Colonic mucosa (tissue), 4 donors: ENCODE results near the gene AQR. TPM values are rescaled to one million over a fixed set of nuclear protein-coding genes. Genes with fewer than 3 reads are reported as not detected.

Experiments used
- DNase-seq: peaks from one replicate; pipeline ENCODE4 v3.0.0-alpha.2; 2020
- H3K27ac ChIP-seq: fragments of 200-600 bp; one replicate; pipeline ENCODE4 v1.8.0; 2021
- H3K27me3 ChIP-seq: fragments of 200-600 bp; one replicate; pipeline ENCODE4 v1.8.0; 2021
- H3K36me3 ChIP-seq: fragments of 200-600 bp; one replicate; pipeline ENCODE4 v1.8.0; 2021
- H3K4me1 ChIP-seq: fragments of 200-600 bp; one replicate; pipeline ENCODE4 v1.8.0; 2021; ENCODE audit warnings: mild to moderate bottlenecking
- H3K4me3 ChIP-seq: fragments of 200-600 bp; one replicate; pipeline ENCODE4 v1.8.0; 2021
- H3K9ac ChIP-seq, 2 donors: one replicate each; pipeline ENCODE4 v1.7.0; 2013; ENCODE audit warnings: control low read depth in 2 of 2, low read depth in 2 of 2, low read length in 2 of 2
- H3K9me3 ChIP-seq: fragments of 200-600 bp; one replicate; pipeline ENCODE4 v1.8.0; 2021
- intact Hi-C: fragments of 100-400 bp; cut with DNase I; formaldehyde crosslinking; loops from one replicate; pipeline ENCODE4 v1.14.1; 2022
- total RNA-seq, 2 donors: library from RNA; stranded (reverse); fragmentation: NEBNext Ultra II Directional in 1 of 2; extraction: Animal tissue kit (Norgen Biotek cat#: 25700) in 1 of 2; gene quantifications; one replicate each; pipeline ENCODE4 v1.2.1, GENCODE V29; 2021
- TF ChIP-seq, protein P1 (sequence below): fragments of 200-600 bp; IDR thresholded peaks from one replicate; pipeline ENCODE4 v1.8.0; 2022; ENCODE audit warnings: antibody characterized with exemption, mild to moderate bottlenecking
- donor health status: healthy.
- donor health status: DM: no; HTN: no; CAD: no.
- donor health status: DM: no; HTN: no; CAD: no.

AQR gene
- total RNA-seq, 2 donors from 2014 or later = 26.5 to 27.0 TPM

DNA sequence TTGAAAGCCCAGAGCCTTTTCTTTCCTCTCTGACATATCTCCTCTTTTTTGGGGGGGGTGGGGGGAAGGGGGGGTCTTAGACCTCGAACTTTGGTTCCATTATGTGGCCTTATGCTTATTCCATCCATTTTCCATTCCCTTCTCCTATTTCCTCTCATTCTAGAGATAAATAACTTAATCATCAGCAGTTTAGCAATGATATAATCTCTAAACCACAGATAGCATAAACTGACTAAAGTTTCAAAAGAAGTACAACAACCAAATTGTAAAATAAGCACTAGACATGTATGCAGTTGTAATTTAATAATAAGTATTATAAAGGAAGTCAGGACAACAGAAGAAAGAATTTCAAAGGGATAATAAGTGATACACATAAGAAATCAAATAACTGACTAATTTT, 64.5 kb downstream of the AQR start:
- Histone ChIP-seq H3K27ac (no peak overlapping the region), H3K4me1 (no peaks in the 10 kb centered on the region), H3K9me3 (no peaks in the 10 kb centered on the region), H3K4me3 (no peak overlapping the region), H3K9ac (no peak overlapping the region), H3K27me3 (no peaks in the 10 kb centered on the region), H3K36me3 (peaks cover 6% of the 10 kb centered on the region)
- TF ChIP-seq, protein P1, sequence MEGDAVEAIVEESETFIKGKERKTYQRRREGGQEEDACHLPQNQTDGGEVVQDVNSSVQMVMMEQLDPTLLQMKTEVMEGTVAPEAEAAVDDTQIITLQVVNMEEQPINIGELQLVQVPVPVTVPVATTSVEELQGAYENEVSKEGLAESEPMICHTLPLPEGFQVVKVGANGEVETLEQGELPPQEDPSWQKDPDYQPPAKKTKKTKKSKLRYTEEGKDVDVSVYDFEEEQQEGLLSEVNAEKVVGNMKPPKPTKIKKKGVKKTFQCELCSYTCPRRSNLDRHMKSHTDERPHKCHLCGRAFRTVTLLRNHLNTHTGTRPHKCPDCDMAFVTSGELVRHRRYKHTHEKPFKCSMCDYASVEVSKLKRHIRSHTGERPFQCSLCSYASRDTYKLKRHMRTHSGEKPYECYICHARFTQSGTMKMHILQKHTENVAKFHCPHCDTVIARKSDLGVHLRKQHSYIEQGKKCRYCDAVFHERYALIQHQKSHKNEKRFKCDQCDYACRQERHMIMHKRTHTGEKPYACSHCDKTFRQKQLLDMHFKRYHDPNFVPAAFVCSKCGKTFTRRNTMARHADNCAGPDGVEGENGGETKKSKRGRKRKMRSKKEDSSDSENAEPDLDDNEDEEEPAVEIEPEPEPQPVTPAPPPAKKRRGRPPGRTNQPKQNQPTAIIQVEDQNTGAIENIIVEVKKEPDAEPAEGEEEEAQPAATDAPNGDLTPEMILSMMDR = no peak
- DNase-seq = no peak
- intact Hi-C loops = no loop called here

DNA sequence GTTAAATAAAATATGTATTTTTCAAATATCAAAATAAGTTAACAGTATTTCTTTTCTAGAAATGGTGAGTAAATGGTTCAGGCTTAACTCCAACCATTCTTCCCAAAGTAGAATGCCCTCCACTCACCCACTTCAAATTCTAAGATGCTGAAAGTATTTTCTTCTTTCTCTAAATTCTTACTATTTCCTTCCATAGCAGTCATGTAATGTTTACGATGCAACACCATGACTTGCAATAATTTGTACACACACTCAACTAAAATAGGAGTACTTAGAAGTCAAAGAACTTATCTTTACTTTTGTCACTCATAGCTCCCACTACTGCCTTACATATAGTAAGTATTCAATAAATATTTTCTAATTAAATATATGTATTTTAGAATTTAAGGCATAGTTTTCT, 65.0 kb downstream of the AQR start:
- no peaks in the 10 kb centered on the region for H3K9me3 ChIP-seq
- peaks cover 6% of the 10 kb centered on the region for H3K36me3 ChIP-seq
- no peak overlapping the region for H3K27ac ChIP-seq
- H3K4me1 ChIP-seq = no peaks in the 10 kb centered on the region
- H3K27me3 ChIP-seq = no peaks in the 10 kb centered on the region
- no peak overlapping the region for H3K9ac ChIP-seq
- intact Hi-C loops = no loop called here
- no peak overlapping the region for H3K4me3 ChIP-seq
- TF ChIP-seq, protein P1 = no peak
- DNase-seq = no peak

- no peaks in the 10 kb centered on the region for H3K27me3 ChIP-seq
- H3K4me3 ChIP-seq = no peak overlapping the region
- intact Hi-C loops = no loop called here
- no peak for DNase-seq
- no peaks in the 10 kb centered on the region for H3K9me3 ChIP-seq
- no peak overlapping the region for H3K9ac ChIP-seq
- TF ChIP-seq, protein P1 = no peak
- no peak overlapping the region for H3K27ac ChIP-seq
- H3K36me3 ChIP-seq = peaks cover 12% of the 10 kb centered on the region
- H3K4me1 ChIP-seq = no peaks in the 10 kb centered on the region
Observed at GRCh38 chr15:34900748-34901147, 68.8 kb downstream of the AQR start.

- Histone ChIP-seq H3K9me3 (no peaks in the 10 kb centered on the region), H3K36me3 (peaks cover 22% of the 10 kb centered on the region), H3K4me1 (no peaks in the 10 kb centered on the region)
Observed at GRCh38 chr15:34896183-34896582, 73.4 kb downstream of the AQR start.

GRCh38 chr15:34893967-34894366, 75.6 kb downstream of the AQR start:
- H3K36me3 ChIP-seq = peaks cover 22% of the 10 kb centered on the region
- no peaks in the 10 kb centered on the region for H3K9me3 ChIP-seq
- intact Hi-C loops = no loop called here
- H3K4me3 ChIP-seq = no peak overlapping the region
- TF ChIP-seq, protein P1 = no peak
- no peaks in the 10 kb centered on the region for H3K4me1 ChIP-seq
- H3K27ac ChIP-seq = no peak overlapping the region
- DNase-seq = no peak
- no peaks in the 10 kb centered on the region for H3K27me3 ChIP-seq
- H3K9ac ChIP-seq = no peak overlapping the region

More at GRCh38 chr15:34896183-34896582, 73.4 kb downstream of the AQR start:
- Histone ChIP-seq H3K9ac (no peak overlapping the region), H3K27me3 (no peaks in the 10 kb centered on the region), H3K27ac (no peak overlapping the region), H3K4me3 (no peak overlapping the region)
- TF ChIP-seq, protein P1 = no peak
- intact Hi-C loops = no loop called here
- DNase-seq = no peak
